ENCODE data around the gene RNU6-9.

The RNU6-9 gene

DNA sequence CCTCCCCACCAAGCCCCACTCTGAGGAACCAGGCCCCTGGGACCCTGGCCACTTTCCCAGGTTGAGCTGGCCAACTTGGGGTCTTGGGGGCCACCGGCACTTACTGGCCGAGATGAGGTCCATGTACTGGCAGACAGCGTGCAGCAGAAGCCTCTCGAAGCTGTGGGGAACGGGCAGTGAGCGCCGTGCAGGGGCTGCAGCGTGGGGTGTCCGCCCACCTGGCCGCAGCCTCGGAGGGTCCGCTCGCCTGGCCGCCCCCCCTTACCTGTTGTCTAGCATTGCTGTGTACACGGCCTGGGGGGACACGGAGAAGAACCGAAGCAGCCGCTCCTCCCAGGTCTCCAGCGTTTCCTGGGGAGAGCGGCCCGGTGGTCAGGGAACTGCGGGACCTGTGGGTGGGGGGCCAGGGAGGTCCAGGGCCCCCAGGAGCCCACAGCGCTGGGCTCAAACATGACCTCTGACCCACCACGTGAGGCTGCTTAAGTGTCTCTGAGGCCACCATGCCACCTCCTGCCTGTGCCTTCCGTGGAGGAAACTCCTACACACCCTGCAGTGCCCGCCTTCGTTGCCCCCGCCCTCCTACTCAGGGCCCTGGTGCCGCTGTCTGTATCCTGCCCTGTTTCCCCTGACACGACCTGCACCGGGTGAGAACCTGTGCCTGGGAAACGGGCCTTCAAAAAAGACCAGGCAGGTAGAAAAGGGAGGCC is 6.2 kb downstream of the RNU6-9 start:
- no peak for DNase-seq

DNA sequence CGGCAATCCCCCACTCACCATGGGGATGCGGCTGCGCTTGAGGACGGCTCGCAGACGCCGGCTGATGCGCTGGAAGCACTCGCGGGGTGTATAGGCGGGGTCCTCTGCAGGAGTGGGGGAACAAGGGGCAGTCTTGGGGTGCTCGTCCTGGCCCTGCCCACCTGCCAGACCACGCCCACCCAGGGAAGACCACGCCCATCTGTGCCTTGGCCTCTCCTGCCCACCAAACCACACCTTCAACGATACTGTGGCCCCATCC is 6.7 kb downstream of the RNU6-9 start:
- no peak for DNase-seq

DNA sequence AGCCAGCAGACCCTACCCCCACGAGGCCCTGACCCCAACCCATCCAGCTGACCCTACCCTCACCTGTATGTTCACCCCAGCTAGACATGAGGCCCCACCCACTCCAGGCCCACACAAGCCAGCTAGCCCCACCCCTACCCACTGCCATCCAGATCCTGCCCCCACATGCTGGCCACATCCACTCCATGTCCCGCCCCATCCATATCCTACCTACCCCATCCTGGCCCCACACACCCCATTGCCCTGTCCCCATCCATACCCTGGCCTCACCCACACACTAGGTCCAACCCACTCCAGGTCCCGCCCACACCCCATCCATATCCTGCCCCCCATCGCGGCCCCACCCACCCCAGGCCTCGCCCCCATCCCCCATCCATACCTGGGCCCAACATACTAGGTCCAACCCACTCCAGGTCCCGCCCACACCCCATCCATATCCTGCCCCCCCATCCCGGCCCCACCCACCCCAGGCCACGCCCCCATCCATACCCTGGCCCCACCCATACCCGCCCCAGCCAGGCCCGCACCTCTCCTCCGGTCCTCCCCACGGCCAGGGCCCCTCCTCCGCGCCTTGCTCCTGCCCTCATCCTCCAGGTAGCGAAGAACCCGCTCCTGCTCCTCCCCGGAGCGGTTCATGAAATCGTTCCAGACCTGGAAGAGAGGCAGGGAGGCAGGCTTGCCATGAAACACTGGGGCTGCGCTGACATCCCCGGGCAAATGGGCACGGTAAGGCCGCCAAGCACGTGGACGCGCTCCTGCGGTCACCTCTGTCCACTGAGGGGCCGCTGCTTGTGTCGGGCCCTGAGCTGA is 7.2 kb downstream of the RNU6-9 start:
- DNase-seq: no peak

DNA sequence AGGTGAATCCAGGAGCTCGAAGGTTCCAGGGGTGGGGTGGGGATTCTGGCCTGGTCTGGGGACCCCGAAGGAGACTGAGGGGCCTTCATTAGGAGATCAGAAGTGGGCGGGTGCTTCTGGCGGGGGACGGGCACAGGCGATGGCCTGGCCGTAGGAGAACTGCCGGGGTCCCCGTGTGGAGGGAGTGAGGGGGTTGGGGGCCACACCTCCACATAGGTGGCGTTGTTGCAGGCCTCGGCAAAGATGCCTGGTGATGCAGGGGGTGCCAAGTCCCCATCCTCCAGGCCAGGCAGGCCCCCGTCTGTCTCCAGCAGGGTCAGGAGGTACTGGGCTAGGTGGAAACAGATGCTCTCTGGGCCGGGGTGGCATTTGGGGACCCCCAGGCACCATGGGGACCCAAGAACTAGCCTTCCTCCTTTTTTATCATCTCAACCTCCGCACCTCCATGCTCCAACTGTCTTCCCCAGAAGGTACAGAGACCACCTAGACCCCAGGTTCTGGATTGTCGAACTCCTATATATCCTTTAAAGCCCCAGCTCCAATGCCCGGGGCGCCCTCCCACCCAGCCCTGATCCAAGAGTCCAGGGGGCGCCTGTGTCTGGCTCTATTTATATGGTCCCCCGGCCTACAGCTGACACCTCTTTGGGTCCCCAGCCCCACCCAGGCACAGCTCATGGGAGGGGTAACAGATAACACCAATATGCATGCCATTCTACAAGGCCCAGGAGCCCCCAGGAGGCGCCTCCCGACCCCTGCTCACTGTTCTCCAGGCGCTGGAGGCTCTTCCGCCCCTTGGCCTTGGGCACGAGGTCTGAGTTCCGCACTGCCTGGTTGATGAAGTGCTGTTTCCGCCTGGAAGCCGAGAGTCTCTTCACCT is 8.2 kb downstream of the RNU6-9 start:
- DNase-seq: no peak

DNA sequence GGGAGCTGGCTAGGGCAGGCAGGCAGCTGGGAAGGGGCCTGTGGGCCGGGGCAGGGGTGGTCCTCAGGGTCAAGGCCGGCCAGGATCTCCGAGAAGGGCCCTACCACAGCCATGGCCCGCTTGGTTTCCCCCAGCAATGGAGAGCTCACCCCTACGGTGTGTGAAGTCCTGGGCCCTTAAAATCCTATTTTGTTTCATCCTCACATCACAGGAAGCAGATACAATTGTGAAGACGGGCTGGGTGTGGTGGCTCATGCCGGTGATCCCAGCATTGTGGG is 8.7 kb downstream of the RNU6-9 start:
- DNase-seq: no peak

DNA sequence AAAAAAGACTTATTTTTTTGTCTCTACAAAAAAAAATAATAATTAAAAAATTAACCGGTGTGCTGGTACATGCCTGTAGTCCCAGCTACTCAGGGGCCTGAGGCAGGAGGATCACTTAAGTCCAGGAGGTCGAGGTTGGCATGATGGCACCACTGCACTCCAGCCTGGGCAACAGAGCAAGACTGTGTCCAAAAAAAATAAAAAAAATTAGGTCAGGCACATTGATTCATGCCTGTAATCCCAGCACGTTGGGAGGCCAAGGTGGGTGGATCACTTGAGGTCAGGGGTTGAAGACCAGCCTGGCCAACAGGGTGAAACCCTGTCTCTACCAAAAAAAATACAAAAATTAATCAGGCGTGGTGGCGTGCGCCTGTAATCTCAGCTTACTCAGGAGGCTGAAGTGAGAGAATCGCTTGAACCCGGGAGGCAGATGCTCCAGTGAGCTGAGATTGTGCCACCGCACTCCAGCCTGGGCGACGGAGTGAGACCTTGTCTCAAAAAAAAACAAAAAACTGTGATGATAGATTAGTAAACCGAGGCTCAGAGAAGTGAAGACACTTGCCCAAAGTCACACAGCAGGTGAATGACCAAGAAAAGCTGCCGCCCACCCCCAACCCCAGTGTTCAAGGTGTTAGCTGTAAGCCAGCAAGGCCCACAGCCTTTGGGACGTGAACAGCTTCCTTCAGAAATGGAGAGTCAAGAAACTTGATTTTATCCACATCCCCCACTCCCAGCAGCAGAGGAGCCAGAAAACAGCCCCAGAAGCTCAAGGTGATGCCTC is 9.4 kb downstream of the RNU6-9 start:
- no peak for DNase-seq

DNA sequence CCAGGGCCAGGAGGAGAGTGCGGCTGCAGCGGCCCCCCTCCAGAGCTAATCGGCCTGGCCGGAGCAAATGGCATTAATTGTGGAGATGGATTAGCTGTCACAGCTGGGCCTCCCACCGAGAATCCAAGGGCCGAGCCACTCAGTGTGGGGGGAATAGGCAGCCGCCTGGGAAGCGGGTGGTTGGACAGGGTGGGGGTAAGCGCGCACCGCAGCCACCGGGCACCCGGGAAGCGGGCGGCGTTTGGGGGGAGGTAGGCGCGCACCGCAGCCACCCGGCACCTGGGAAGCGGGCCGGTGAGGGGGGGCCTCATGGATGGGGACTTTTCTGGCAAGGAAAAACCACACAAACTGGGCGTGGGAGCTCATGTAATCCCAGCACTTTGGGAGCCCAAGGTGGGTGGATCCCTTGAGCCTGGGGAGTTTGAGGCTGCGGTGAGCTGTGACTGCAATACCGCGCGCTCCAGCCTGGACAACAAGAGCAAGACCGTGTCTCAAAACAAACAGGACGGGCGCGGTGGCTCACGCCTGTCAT is 10.0 kb downstream of the RNU6-9 start:
- DNase-seq: no peak

DNA sequence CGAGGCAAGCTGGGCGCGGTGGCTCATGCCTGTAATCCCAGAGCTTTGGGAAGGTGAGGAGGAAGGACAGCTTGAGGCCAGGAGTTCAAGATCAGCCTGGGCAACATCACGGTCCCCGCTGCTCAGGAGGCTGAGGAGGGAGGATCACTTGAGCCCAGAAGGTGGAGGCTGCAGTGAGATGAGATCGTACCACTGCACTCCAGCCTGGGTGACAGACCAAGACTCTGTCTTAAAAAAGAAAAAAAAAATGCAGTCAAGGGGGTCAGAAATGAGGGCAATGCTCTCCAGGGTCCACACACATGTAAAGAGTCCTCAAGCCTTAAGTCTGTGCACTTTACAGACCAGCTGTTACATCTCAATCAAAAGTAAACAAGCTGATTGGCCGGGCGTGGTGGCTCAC is 11.3 kb downstream of the RNU6-9 start:
- DNase-seq: no peak

DNA sequence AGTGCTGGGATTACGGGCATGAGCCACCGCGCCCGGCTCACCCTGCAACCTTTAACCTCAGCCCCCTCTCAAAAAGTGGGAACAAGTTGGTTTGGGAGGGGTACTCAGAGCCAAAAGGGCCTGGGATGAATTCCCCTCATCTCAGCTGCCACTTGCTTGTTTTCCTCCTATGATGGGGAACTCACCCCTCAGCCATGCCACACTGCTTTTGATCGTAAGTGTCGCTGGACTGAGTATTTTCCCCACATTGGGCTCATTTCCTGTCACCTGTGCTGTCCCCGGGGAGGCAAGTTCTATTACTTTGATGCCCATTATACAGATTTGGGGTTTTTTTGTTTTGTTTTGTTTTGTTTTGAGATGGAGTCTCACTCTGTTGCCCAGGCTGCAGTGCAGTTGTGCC is 13.2 kb downstream of the RNU6-9 start:
- DNase-seq: no peak

DNA sequence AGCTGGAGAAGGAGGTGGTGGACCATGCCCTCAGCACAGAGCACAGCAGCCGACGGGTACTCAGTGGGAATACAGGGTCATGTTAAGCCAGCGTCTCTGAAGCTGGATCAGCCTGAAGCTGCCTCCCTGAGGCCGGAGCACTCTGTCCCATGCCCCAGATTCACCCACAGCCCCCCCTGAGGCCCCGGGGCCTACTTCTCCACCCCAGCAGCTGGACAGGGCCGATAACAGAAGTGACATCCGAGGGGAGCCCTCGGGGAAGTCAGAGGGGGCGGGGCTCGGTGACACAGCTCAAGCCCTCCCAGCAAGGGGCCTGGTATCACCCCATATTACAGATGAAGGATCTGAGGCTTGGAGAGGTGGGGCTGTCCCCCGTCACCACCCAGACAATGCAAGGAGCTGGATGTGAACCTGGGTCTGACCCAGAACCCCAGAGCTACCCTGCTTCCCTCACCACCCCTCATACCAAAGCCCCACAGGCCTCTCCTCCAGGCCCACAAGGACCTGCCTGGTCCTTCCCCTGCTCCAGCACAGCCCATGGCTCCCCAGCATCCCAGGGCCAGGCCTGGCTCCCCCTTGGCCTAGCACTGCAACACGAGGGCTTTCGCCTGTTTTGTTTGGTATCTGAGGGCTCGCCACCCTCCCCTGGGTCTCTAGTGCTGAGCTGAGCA is 14.0 kb downstream of the RNU6-9 start:
- DNase-seq: no peak

DNA sequence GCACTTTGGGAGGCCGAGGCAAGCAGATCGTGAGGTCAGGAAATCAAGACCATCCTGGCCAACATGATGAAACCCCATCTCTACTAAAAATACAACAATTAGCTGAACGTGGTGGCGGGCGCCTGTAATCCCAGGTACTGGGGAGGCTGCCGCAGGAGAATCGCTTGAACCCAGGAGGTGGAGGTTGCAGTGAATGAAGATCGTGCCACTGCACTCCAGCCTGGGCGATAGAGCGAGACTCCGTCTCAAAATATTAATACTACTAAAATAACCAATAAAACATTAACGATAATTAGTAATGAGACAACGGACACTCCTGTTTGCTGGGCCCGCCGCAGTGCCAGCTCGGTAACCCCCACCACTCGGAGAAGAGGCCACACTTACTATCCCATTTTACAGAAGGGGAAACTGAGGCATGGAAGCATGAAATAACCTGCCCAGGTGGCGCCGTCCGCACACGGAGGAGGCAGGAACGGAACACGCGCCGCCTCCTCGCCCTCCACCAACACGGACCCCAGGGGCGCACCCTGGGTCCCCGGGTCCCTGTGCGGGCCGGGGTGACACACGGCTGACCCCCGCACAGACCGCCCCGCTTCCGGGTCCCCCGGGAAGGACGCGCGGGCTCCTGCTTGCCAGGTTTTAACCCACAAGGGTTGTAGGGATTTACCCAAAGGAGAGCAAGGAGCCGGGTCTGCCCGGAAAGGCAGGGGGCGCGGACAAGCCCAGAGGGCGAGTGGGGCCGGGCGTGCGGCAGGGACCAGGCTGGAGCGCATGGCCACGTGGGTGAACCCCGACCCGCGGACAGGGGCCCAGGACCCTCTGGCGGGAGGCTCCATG is 18.1 kb downstream of the RNU6-9 start:
- no peak for DNase-seq

DNA sequence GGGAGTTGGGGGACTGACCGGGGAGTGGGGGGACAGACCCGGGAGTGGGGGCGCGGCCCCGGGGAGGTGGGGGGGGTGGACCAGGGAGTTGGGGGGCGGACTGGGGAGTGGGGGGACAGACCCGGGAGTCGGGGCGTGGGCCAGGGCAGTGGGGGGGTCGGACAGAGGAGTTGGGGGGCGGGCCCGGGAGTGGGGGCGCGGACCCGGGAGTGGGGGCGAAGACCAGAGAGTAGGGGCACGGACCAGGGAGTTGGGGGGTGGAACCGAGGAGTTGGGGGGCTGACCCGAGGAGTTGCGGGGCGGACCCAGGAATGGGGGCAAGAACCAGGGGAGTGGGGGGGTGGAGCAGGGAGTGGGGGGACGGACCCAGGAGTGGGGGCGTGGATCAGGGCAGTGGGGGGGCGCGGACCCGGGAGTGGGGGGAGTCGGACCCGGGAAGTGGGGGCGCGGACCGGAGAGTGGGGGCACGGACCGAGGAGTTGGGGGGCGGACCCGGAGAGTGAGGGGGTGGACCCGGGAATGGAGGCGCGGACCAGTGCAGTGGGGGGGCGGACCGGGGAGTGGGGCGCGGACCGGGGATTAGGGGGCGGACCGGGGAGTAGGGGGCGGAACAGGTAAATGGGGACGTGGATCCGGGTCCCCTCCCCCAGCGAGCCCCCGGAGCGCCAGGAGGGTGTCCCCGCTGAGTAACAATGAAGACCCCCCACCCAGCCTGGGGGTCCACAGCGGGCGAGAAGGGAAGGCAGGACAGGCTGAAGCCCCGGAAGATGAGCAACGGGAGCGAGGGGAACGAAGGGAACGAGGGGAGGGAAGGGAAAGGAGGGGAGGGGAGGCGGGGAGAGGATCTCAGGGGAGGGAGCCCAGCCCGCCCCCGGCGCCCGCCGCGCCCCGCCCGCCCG is 19.1 kb downstream of the RNU6-9 start:
- no peak for DNase-seq

DNA sequence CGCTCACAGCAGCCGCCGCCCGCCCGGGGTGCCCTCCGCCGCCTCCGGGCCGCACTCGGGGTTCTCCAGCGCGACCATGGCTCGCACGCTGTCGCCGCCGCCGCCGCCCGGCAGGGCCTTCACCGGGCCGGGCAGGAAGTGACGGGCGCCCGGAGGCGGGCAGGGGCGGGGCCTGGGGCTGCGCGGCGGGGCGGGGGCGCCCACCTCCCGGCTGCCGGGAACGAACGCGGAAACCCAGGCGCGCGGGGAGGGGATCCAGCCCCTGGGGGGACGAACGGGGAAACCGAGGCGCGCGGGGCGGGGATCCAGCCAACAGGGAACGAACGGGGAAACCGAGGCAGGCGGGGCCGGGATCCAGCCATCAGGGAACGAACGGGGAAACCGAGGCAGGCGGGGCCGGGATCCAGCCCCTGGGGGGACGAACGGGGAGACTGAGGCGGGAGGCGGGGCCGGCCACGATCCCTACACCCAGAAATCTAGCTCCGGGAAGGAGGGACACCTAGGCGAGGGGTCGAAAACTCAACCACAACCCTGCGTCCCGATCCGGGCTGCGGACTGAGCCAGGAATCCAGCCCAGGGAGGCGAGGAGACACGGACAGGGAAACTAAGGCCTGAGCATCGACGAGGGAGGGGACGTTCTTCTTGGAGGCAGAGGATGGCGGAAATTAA is 19.9 kb downstream of the RNU6-9 start, which contains the start of gene R3HDM4:
Gene R3HDM4 (minus strand): TSS at position 140 of the 669 bp plus-strand sequence. CDS start 62 bp downstream, at position 78.
- peak; percentile 26 to 31 for DNase-seq

DNA sequence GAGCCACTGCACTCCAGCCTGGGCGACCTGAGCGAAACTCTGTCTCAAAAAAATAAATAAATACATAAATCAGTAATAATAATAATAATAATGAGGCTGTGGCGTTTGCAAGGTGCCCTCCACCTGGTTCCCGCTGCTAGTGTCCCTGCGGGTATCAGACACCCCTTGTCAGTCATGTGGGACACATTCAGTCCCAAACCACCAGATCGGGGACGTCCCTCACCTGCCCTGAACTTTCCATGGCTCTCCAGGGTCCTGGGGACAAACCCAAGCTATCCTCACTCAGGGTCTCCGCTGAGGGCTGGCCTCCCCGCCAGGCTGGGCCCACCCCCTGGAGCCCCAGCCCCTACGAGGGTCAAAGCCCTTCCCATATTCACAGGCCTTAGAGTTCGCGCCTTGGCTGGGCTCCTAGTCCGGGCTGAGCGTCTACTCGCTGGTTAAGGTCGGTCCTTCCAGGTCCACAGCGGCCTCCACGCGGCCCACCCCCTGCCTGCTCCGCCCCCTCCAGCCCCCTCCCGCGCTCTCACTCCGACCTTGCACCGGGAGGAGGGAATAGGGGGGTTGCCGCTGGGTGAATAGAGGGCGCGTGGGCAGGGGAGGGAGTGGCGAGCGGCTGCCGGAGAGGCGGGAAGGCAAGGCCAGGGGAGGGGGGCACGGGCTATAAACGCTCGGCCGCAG is 23.5 kb downstream of the RNU6-9 start:
- no peak for DNase-seq

DNA sequence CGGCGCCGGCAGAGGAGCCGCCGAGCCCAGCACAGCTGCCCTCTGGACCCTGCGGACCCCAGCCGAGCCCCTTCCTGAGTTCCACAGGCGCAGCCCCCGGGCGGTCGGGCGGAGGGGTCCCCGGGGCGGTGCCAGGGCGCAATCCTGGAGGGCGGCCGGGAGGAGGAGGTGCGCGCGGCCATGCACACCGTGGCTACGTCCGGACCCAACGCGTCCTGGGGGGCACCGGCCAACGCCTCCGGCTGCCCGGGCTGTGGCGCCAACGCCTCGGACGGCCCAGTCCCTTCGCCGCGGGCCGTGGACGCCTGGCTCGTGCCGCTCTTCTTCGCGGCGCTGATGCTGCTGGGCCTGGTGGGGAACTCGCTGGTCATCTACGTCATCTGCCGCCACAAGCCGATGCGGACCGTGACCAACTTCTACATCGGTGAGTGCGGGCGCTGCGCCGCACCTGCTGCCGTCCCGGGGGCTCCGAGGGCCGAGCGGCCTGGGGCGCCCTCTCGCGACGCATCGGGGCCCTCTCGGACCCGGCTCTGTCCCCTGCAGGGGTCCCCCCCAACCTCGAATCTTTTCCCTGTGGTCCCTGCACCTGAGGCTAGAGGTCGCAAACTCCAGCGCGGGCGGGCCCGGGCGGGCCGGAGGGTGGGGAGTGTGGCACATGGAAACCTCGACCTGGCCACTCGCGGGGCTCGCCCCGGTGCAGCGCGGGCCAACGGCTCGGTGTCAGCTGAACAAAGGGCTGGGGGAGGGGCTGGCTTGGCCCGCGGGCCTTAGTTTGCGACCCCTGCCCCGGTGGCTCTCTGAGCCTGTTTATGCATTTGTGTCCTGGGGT is 24.3 kb downstream of the RNU6-9 start, which contains the start of gene KISS1R:
Gene KISS1R (plus strand): TSS at position 11 of the 829 bp plus-strand sequence. CDS start 170 bp downstream, at position 181.
- DNase-seq: peak; percentile 9 to 42

DNA sequence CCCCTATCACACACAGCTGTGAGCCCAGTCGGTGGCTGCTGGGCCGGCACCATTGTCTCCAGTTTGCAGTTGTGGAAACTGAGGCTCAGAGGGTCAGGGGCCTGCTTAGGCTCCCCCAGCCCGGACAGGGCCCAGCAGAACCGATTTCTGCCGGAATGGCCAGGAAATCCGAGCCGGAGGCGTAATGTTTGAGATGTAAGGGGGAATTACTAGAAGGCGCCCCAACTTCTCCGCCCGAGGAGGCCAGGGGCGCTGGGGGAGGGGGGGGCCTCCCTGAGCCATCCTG is 24.8 kb downstream of the RNU6-9 start:
- no peak for DNase-seq

DNA sequence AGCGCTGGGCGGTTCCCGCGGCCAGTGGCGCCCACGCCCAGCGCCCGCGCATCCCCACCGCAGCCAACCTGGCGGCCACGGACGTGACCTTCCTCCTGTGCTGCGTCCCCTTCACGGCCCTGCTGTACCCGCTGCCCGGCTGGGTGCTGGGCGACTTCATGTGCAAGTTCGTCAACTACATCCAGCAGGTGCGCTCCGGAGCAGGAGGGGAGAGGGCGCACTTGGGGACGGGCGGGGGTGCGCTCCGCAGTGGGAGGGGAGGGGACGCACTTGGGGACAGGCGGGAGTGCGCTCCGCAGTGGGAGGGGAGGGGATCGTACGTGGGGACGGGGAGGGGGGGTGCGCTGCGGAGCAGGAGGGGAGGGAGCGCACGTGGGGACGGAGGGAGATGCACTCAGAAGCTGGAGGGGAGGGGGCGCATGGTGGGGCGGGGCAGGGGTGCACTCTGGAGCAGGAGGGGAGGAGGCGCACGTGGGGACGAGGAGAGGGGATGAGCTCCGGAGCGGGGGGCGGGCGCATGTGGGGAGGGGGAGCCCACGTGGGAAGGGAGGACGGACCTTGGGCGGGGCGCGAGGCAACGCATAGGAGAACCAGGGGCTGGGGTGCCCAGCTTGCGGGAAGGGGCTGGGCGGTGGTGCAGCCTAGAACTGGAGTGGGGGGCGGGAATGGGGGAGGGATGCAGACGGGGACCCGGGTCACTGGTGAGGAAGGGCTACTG is 25.4 kb downstream of the RNU6-9 start:
- DNase-seq: no peak
